ENCODE measurements around the gene CEP128.

GRCh38 chr14:80560800-80561657, 380.5 kb downstream of the CEP128 start:
- TF ChIP-seq EZH2 (IDR thresholded peaks at IDR 0.05; ENCODE audit: insufficient read depth, poor library complexity, severe bottlenecking) (no peak), EZH2phosphoT487 (IDR thresholded peaks at IDR 0.05; ENCODE audit: insufficient read depth, low read depth) (no peak)
